Panc1 (cell line): ENCODE measurements around the gene TREM1. TPM values are rescaled to one million over a fixed set of nuclear protein-coding genes. Genes with fewer than 3 reads are reported as not detected.

ENCODE experiments used
- ATAC-seq: fragments of 200-7000 bp; cut with Tn5 transposase; 2 replicates; pipeline ENCODE4 v1.9.1; 2020; ENCODE audit warnings: mild to moderate bottlenecking, moderate library complexity
- BruUV-seq: library from RNA; stranded (reverse); fragments of 400-500 nt; replicated peaks from 2 replicates; lab custom pipeline; 2021; lab: Mats Ljungman, UMichigan
- CTCF ChIA-PET: fragments of 300-600 bp; sonication (Branson Sonifier 250); formaldehyde crosslinking; loops from one replicate; lab custom pipeline; 2022; ENCODE audit warnings: antibody characterized with exemption; lab: Charles Lee
- POLR2A ChIA-PET: fragments of 300-600 bp; sonication (Branson Sonifier 250); formaldehyde crosslinking; loops from one replicate; lab custom pipeline; 2022; ENCODE audit warnings: antibody characterized with exemption; lab: Charles Lee
- DNase-seq: peaks from one replicate; pipeline ENCODE4 v3.0.0-alpha.2; 2010; ENCODE audit warnings: low read depth, low spot score
- H3K27ac ChIP-seq: 2 replicates; pipeline ENCODE4 v1.5.1; 2011; ENCODE audit warnings: mild to moderate bottlenecking, low read length, inconsistent platforms
- H3K27me3 ChIP-seq: fragments of 200-500 bp; sonication (Bioruptor generic); 2 replicates; pipeline ENCODE4 v1.6.0; 2014; ENCODE audit warnings: low read length, inconsistent platforms; ENCODE audit not compliant: control insufficient read depth, insufficient read depth
- H3K36me3 ChIP-seq: fragments of 200-500 bp; sonication (Bioruptor generic); 2 replicates; pipeline ENCODE4 v1.5.1; 2014; ENCODE audit warnings: inconsistent platforms, mild to moderate bottlenecking, low read length, moderate library complexity; ENCODE audit not compliant: control insufficient read depth, insufficient read depth
- H3K4me1 ChIP-seq: 2 replicates; pipeline ENCODE4 v1.5.1; 2011; ENCODE audit warnings: inconsistent platforms, mild to moderate bottlenecking, low read length, moderate library complexity; ENCODE audit not compliant: control insufficient read depth, insufficient read depth
- H3K4me3 ChIP-seq, 2 experiments: 2 replicates each; pipeline ENCODE4 v1.5.1; 2011 to 2012; ENCODE audit warnings: low read depth in 2 of 2, low read length in 2 of 2, mild to moderate bottlenecking in 2 of 2, inconsistent platforms in 1 of 2, moderate library complexity in 1 of 2
- H3K9me3 ChIP-seq: fragments of 200-500 bp; sonication (Bioruptor generic); 2 replicates; pipeline ENCODE4 v1.5.1; 2014; ENCODE audit warnings: low read depth, mild to moderate bottlenecking, inconsistent platforms, low read length, moderate library complexity; ENCODE audit not compliant: control insufficient read depth, insufficient read depth
- CTCF ChIP-seq: fragments of 450-650 bp; IDR thresholded peaks from 2 replicates; pipeline ENCODE4 v1.5.1; 2017; ENCODE audit warnings: mild to moderate bottlenecking
- POLR2AphosphoS5 ChIP-seq: IDR thresholded peaks from 2 replicates; pipeline ENCODE4 v1.6.1; 2012; ENCODE audit warnings: mild to moderate bottlenecking, low read depth, low read length, moderate library complexity
- SIN3A ChIP-seq: IDR thresholded peaks from 2 replicates; pipeline ENCODE4 v1.6.1; 2012; ENCODE audit warnings: low read depth, mild to moderate bottlenecking, low read length, moderate library complexity, borderline replicate concordance; ENCODE audit not compliant: insufficient read depth
- TCF7L2 ChIP-seq: IDR thresholded peaks from 2 replicates; pipeline ENCODE4 v1.6.1; 2011; ENCODE audit warnings: mild to moderate bottlenecking, low read depth, low read length, inconsistent platforms
- in situ Hi-C: cut with HindIII; loops from 2 replicates; pipeline ENCODE4 v1.10.0; 2016; ENCODE audit warnings: low sequenced_read_pairs, low pct_unique_long_range_greater_than_20kb
- intact Hi-C: fragments of 100-400 bp; cut with micrococcal nuclease; formaldehyde crosslinking; loops from one replicate; pipeline ENCODE4 v1.10.0; 2022; ENCODE audit not compliant: unreplicated experiment
- total RNA-seq: library from RNA; stranded (reverse); gene quantifications from one replicate; pipeline ENCODE4 v1.2.1, GENCODE V29; 2021; ENCODE audit not compliant: unreplicated experiment
- TF ChIP-seq, protein P1 (sequence below), 2 experiments: IDR thresholded peaks; 2 replicates each; pipeline ENCODE4 v1.6.1; 2011 to 2012; ENCODE audit warnings: low read depth in 2 of 2, control low read depth in 1 of 2, low read length in 1 of 2, mild to moderate bottlenecking in 1 of 2, moderate library complexity in 1 of 2; ENCODE audit not compliant: insufficient read depth in 1 of 2

TREM1 gene
- total RNA-seq, 1 experiment from 2014 or later, result not detected

GRCh38 chr6:41269716-41270115, 16.8 kb downstream of the TREM1 start:
- H3K4me1 ChIP-seq, result no peaks in the 10 kb centered on the region
- no peaks in the 10 kb centered on the region for H3K36me3 ChIP-seq
- ChIA-PET POLR2A (no interaction called here), CTCF (no interaction called here)
- H3K27ac ChIP-seq, result no peak overlapping the region
- in situ Hi-C loops, result no loop called here
- no TSS peak for BruUV-seq
- intact Hi-C loops, result no loop called here
- ATAC-seq, result no peak
- no peak overlapping the region for H3K4me3 ChIP-seq
- DNase-seq, result no peak
- TF ChIP-seq, protein P1, sequence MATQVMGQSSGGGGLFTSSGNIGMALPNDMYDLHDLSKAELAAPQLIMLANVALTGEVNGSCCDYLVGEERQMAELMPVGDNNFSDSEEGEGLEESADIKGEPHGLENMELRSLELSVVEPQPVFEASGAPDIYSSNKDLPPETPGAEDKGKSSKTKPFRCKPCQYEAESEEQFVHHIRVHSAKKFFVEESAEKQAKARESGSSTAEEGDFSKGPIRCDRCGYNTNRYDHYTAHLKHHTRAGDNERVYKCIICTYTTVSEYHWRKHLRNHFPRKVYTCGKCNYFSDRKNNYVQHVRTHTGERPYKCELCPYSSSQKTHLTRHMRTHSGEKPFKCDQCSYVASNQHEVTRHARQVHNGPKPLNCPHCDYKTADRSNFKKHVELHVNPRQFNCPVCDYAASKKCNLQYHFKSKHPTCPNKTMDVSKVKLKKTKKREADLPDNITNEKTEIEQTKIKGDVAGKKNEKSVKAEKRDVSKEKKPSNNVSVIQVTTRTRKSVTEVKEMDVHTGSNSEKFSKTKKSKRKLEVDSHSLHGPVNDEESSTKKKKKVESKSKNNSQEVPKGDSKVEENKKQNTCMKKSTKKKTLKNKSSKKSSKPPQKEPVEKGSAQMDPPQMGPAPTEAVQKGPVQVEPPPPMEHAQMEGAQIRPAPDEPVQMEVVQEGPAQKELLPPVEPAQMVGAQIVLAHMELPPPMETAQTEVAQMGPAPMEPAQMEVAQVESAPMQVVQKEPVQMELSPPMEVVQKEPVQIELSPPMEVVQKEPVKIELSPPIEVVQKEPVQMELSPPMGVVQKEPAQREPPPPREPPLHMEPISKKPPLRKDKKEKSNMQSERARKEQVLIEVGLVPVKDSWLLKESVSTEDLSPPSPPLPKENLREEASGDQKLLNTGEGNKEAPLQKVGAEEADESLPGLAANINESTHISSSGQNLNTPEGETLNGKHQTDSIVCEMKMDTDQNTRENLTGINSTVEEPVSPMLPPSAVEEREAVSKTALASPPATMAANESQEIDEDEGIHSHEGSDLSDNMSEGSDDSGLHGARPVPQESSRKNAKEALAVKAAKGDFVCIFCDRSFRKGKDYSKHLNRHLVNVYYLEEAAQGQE (IDR thresholded peaks at IDR 0.05; ENCODE audit: insufficient read depth in 1 of 2, low read depth in 2 of 2, low read length in 1 of 2), result no peak
- no peak for TF ChIP-seq SIN3A
- no peak for TF ChIP-seq POLR2AphosphoS5
- TF ChIP-seq TCF7L2, result no peak
- no peak for TF ChIP-seq CTCF
- H3K9me3 ChIP-seq, result no peaks in the 10 kb centered on the region
- peaks cover 2% of the 10 kb centered on the region; the same call in 1 of the 2 replicates for H3K27me3 ChIP-seq

- H3K4me1 ChIP-seq, result no peaks in the 10 kb centered on the region
- H3K27me3 ChIP-seq, result no peaks in the 10 kb centered on the region; the same call in 1 of the 2 replicates
- ChIA-PET CTCF (no interaction called here), POLR2A (no interaction called here)
- no peak for TF ChIP-seq POLR2AphosphoS5
- TF ChIP-seq CTCF, result no peak
- no peak for TF ChIP-seq TCF7L2
- no peak for TF ChIP-seq SIN3A
- TF ChIP-seq, protein P1 (IDR thresholded peaks at IDR 0.05; ENCODE audit: insufficient read depth in 1 of 2, low read depth in 2 of 2, low read length in 1 of 2), result no peak
- intact Hi-C loops (no loop called here), in situ Hi-C loops (no loop called here)
- no peak overlapping the region for H3K27ac ChIP-seq
- DNase-seq, result no peak
- no peaks in the 10 kb centered on the region for H3K36me3 ChIP-seq
- no peak for ATAC-seq
- H3K9me3 ChIP-seq, result no peaks in the 10 kb centered on the region
- no peak overlapping the region for H3K4me3 ChIP-seq
- BruUV-seq, result no TSS peak
Observed at GRCh38 chr6:41269166-41269565, 17.3 kb downstream of the TREM1 start.
